Heart left ventricle (tissue), 13 donors: ENCODE data around the gene LAMA2.

ENCODE experiments used
- POLR2A ChIP-seq, 2 donors: fragments of 450-650 bp; IDR thresholded peaks; one replicate each; pipeline ENCODE4 v1.6.1; 2017; ENCODE audit warnings: antibody characterized with exemption in 2 of 2, mild to moderate bottlenecking in 2 of 2, moderate library complexity in 2 of 2
- TF ChIP-seq, protein P1 (sequence below), 12 donors: fragments of 200-600 bp; sonication (generic) in 4 of 12; IDR thresholded peaks; one replicate each; pipeline versions ENCODE4 v1.5.0 to v1.8.0; 2018 to 2022; ENCODE audit warnings: antibody characterized with exemption in 12 of 12, mild to moderate bottlenecking in 5 of 12
- donor health status: ischemic (EF 13 %, LVEDD 7.1; RV severe dilation, severe dysfunction).
- donor health status: DM: no; HTN: yes; CAD: no.
- donor health status: DM: no; HTN: no; CAD: no.
- donor health status: ischemic (EF 25% LVEDD 6.9; RV normal size, moderate dysfunction).
- donor health status: ischemic (EF 25% LVEDD 5.7; RV mildly dilated, moderate dysfunction).
- donor health status: ischemic (EF 35%, LVEDD 5.7; RV mildly dilated, moderate dysfunction).
- donor health status: nonischemic (EF 11% LVEDD 7.7; RV severe dilation, severe dysfunction).
- donor health status: DM: yes; HTN: yes; CAD: no.
- donor health status: PGD.
- donor health status: ischemic (EF 29% LVEDD 5.4; RV normal size, mild dysfunction).
- donor health status: nonischemic (EF 23%, LVEDD 6.1; RV moderate dilation, normal function).

DNA sequence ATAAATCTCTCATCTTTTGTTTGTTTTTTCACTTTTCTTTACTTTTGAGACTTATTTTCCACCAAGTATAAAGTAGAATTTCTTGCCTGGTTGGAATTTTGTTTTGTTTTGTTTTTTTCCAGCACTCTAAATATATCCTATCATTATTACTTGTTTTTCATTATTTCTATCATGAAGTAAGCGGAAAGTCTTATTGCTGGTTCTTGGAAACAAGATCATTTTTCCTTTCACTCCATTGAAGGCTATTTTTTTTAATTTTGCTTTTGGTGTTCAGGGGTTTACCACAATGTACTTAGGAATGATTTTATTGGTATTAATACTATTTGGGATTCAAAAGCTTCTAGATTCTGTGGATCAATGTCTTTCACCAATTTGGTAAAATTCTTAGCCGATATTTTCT, 190.1 kb downstream of the LAMA2 start:
- TF ChIP-seq, protein P1, sequence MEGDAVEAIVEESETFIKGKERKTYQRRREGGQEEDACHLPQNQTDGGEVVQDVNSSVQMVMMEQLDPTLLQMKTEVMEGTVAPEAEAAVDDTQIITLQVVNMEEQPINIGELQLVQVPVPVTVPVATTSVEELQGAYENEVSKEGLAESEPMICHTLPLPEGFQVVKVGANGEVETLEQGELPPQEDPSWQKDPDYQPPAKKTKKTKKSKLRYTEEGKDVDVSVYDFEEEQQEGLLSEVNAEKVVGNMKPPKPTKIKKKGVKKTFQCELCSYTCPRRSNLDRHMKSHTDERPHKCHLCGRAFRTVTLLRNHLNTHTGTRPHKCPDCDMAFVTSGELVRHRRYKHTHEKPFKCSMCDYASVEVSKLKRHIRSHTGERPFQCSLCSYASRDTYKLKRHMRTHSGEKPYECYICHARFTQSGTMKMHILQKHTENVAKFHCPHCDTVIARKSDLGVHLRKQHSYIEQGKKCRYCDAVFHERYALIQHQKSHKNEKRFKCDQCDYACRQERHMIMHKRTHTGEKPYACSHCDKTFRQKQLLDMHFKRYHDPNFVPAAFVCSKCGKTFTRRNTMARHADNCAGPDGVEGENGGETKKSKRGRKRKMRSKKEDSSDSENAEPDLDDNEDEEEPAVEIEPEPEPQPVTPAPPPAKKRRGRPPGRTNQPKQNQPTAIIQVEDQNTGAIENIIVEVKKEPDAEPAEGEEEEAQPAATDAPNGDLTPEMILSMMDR (IDR thresholded peaks at IDR 0.05): no peak
- TF ChIP-seq POLR2A (IDR thresholded peaks at IDR 0.05): no peak
